Activated CD4-positive, alpha-beta memory T cell treated with anti-CD3 and anti-CD28 coated beads for 36 hours (primary cell): Measurements from ENCODE around the gene AIF1. TPM values are rescaled to one million over a fixed set of nuclear protein-coding genes. Genes with fewer than 3 reads are reported as not detected.
"Not testable (repeated sequence)": the region's sequence is repeated elsewhere in the genome, so short reads cannot be mapped to it uniquely, and the experiment has no call there.

Source experiments
- CTCF ChIA-PET: fragments of 350-600 bp; sonication (Branson Sonifier 250); formaldehyde crosslinking; loops from one replicate; lab custom pipeline; 2021; ENCODE audit warnings: antibody characterized with exemption, inconsistent platforms; lab: Charles Lee
- POLR2A ChIA-PET: fragments of 350-600 bp; sonication (Branson Sonifier 250); formaldehyde crosslinking; loops from one replicate; lab custom pipeline; 2021; ENCODE audit warnings: antibody characterized with exemption; lab: Charles Lee
- DNase-seq: peaks from one replicate; pipeline ENCODE4 v3.0.0-alpha.2; 2020
- H3K27ac Mint-ChIP-seq: one replicate; pipeline ENCODE4 v1.8.0; 2021; ENCODE audit warnings: mixed read lengths
- H3K27me3 Mint-ChIP-seq: one replicate; pipeline ENCODE4 v1.8.0; 2021; ENCODE audit warnings: mixed read lengths
- H3K36me3 Mint-ChIP-seq: one replicate; pipeline ENCODE4 v1.8.0; 2021; ENCODE audit warnings: mixed read lengths
- H3K4me1 Mint-ChIP-seq: one replicate; pipeline ENCODE4 v1.8.0; 2021; ENCODE audit warnings: low read depth, mixed read lengths
- H3K4me3 Mint-ChIP-seq: one replicate; pipeline ENCODE4 v1.8.0; 2021; ENCODE audit warnings: mild to moderate bottlenecking, mixed read lengths
- H3K9me3 Mint-ChIP-seq: one replicate; pipeline ENCODE4 v1.8.0; 2021; ENCODE audit warnings: mixed read lengths
- intact Hi-C: fragments of 100-400 bp; cut with micrococcal nuclease; formaldehyde crosslinking; loops from one replicate; pipeline ENCODE4 v1.15.1; 2023
- total RNA-seq, 2 experiments: library from RNA; stranded (reverse); gene quantifications; one replicate each; pipeline ENCODE4 v1.2.3, GENCODE V29; 2021

Gene AIF1
- total RNA-seq, 2 experiments from 2014 or later = 26.1 to 29.0 TPM

GRCh38 chr6:31590691-31591090, 24.3 kb upstream of the AIF1 start:
- H3K27ac Mint-ChIP-seq, H3K36me3 Mint-ChIP-seq, intact Hi-C loops, DNase-seq, H3K9me3 Mint-ChIP-seq, H3K4me3 Mint-ChIP-seq, H3K27me3 Mint-ChIP-seq: not testable (repeated sequence)
- H3K4me1 Mint-ChIP-seq = peaks cover 59% of the 10 kb centered on the region
- POLR2A ChIA-PET = interaction anchor here (0.7 to 18.2 kb wide), 2 partner anchors 19 to 96 kb away, joined by 3 to 259 read pairs; partner anchors contain the start of genes LTA and TNF
- CTCF ChIA-PET = interaction anchor here (1.0 to 28.8 kb wide), 4 partner anchors 8 to 38 kb away, joined by 3 to 1658 read pairs (median 372); partner anchors contain the start of genes ATP6V1G2, DDX39B, LST1 and LTB

DNA sequence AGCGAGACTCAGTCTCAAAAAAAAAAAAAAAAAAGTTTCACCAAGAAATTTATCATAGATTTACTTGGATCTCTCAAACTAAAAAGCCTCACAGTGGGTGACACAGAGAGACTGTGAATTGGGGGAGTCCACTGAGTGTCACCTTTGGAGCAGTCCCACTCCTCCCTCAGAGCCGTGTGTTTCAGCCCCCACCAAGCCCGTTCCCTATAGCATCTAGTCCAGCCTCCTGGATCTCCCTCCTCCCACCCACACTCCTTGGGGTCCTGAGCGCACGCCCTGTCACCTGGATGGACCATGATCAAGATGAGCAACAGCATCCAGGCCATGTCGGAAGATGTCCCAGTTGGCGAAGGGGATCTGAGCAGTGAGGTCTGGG, 22.6 kb upstream of the AIF1 start:
- Mint-ChIP-seq H3K27ac (peak overlapping the region; percentile 81), H3K36me3 (peaks cover 1% of the 10 kb centered on the region), H3K4me1 (peaks cover 48% of the 10 kb centered on the region), H3K9me3 (no peaks in the 10 kb centered on the region), H3K27me3 (no peaks in the 10 kb centered on the region), H3K4me3 (peak overlapping the region; percentile 59)
- ChIA-PET CTCF (interaction anchor here (14.7 to 28.8 kb wide), 2 partner anchors 11 to 40 kb away, joined by 740 to 1658 read pairs; partner anchors contain the start of genes ATP6V1G2, DDX39B, LST1 and LTB), POLR2A (interaction anchor here (0.9 to 7.3 kb wide), 4 partner anchors 14 to 51 kb away, joined by 3 to 115 read pairs (median 4); partner anchors contain the start of genes DDX39B, LTB and TNF)
- no peak for DNase-seq
- intact Hi-C loops = no loop called here

DNA sequence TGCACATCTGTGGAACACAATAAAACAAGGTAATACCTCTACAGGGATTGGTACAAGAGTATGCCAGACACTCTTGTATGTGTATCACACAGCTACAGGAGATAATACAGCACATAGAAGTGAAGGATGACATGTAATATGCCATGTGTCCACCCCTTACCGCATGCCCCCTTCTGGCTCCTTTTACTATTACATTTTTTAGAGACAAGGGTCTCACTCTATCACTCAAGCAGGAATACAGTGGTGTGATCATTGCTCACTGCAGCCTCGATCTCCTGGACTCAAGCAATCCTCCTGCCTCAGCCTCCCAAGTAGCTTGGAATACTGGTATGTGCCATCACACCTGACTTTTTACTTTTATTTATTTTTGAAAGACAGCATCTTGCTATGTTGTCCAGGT, 18.0 kb upstream of the AIF1 start:
- intact Hi-C loops = loop anchor here (1.0 kb wide), 3 partner anchors 12 to 103 kb away; no protein-coding TSS in a partner anchor
- peaks cover 37% of the 10 kb centered on the region for H3K4me1 Mint-ChIP-seq

DNA sequence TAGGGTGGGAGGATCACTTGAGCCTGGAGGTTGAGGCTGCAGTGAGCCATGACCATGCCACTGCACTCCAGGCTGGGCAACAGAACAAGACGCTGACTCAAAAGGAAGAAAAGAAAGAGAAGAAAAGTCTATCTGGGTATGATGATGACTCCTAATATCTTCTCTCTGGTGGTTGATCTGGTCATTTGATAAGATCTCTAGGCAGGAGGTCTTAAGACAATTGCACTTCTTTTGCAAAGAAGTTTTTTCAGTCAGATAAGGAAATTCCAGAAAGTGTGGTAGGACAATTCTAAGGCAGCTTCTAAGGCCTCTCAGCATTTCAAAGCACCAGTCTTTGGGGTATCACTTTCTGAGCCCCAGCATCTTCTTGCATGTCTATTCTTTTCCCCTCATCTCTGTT, 7.7 kb upstream of the AIF1 start:
- no peak overlapping the region for H3K27ac Mint-ChIP-seq
- no peaks in the 10 kb centered on the region for H3K27me3 Mint-ChIP-seq
- H3K36me3 Mint-ChIP-seq = no peaks in the 10 kb centered on the region
- H3K9me3 Mint-ChIP-seq = no peaks in the 10 kb centered on the region
- H3K4me3 Mint-ChIP-seq = no peak overlapping the region
- CTCF ChIA-PET = interaction anchor here (1.5 kb wide), 1 partner anchor 56 kb away, joined by 3 read pairs; no protein-coding TSS in a partner anchor
- intact Hi-C loops = no loop called here
- DNase-seq = no peak
- H3K4me1 Mint-ChIP-seq = no peaks in the 10 kb centered on the region
- POLR2A ChIA-PET = no interaction called here

More for the DNA sequence above, 18.0 kb upstream of the AIF1 start:
- Mint-ChIP-seq H3K27ac (peak overlapping the region; percentile 56), H3K27me3 (no peaks in the 10 kb centered on the region), H3K9me3 (no peaks in the 10 kb centered on the region), H3K36me3 (no peaks in the 10 kb centered on the region), H3K4me3 (no peak overlapping the region)
- POLR2A ChIA-PET = interaction anchor here (1.0 to 7.3 kb wide), 3 partner anchors 19 to 46 kb away, joined by 3 to 115 read pairs (median 3); partner anchors contain the start of genes LTB and TNF
- CTCF ChIA-PET = interaction anchor here (0.6 to 28.8 kb wide), 11 partner anchors 13 to 102 kb away, joined by 3 to 1658 read pairs (median 22); partner anchors contain the start of genes AIF1, ATP6V1G2, DDX39B and LST1
- peak; percentile 53 for DNase-seq

- POLR2A ChIA-PET = interaction anchor here (0.7 kb wide), 2 partner anchors 21 to 115 kb away, joined by 4 read pairs; no protein-coding TSS in a partner anchor
- Mint-ChIP-seq H3K4me3 (no peak overlapping the region), H3K36me3 (no peaks in the 10 kb centered on the region), H3K27me3 (no peaks in the 10 kb centered on the region), H3K4me1 (peaks cover under 1% of the 10 kb centered on the region), H3K27ac (no peak overlapping the region), H3K9me3 (no peaks in the 10 kb centered on the region)
- CTCF ChIA-PET = interaction anchor here (1.6 to 4.0 kb wide), 3 partner anchors 12 to 68 kb away, joined by 3 to 27 read pairs (median 7); partner anchors contain the start of gene DDX39B
- intact Hi-C loops = loop anchor here (10.0 kb wide), 1 partner anchor 275 kb away; no protein-coding TSS in a partner anchor
- DNase-seq = no peak
Observed at GRCh38 chr6:31609519-31610406, 5.3 kb upstream of the AIF1 start.

DNA sequence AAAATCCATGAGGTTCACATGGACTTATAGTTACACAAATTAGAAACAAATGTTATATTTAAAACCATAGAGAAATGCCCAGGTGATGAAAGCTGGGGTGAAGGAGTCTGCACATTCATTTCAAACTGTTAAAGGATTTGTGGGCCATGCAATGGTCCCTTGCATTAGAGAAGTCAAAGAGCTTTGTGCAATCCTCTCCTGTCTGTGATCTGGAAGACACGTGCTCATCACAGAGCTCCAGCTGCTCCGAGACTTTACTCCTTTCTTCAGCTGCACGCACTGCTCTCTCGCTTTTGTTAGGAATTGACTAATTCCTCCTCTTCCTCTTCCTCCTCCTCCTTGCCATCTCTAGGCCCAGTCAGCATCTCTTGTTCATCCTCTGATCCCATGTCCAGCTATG, 4.1 kb upstream of the AIF1 start:
- no peak for DNase-seq
- POLR2A ChIA-PET = no interaction called here
- H3K36me3 Mint-ChIP-seq = no peaks in the 10 kb centered on the region
- CTCF ChIA-PET = interaction anchor here (0.6 to 4.0 kb wide), 5 partner anchors 13 to 70 kb away, joined by 3 to 27 read pairs (median 3); partner anchors contain the start of gene DDX39B
- intact Hi-C loops = loop anchor here (10.0 kb wide), 1 partner anchor 276 kb away; no protein-coding TSS in a partner anchor
- peaks cover 12% of the 10 kb centered on the region for H3K4me1 Mint-ChIP-seq
- H3K27ac Mint-ChIP-seq = no peak overlapping the region
- H3K9me3 Mint-ChIP-seq = no peaks in the 10 kb centered on the region
- no peaks in the 10 kb centered on the region for H3K27me3 Mint-ChIP-seq
- H3K4me3 Mint-ChIP-seq = no peak overlapping the region

- ChIA-PET CTCF (interaction anchor here (2.0 to 4.5 kb wide), 2 partner anchors 16 to 63 kb away, joined by 6 to 22 read pairs; no protein-coding TSS in a partner anchor), POLR2A (interaction anchor here (0.9 to 1.8 kb wide), 3 partner anchors 16 to 78 kb away, joined by 3 to 4 read pairs (median 3); partner anchors contain the start of gene NFKBIL1)
- H3K27me3 Mint-ChIP-seq = no peaks in the 10 kb centered on the region
Observed at GRCh38 chr6:31614075-31614619, 887 bp upstream of the AIF1 start.

DNA sequence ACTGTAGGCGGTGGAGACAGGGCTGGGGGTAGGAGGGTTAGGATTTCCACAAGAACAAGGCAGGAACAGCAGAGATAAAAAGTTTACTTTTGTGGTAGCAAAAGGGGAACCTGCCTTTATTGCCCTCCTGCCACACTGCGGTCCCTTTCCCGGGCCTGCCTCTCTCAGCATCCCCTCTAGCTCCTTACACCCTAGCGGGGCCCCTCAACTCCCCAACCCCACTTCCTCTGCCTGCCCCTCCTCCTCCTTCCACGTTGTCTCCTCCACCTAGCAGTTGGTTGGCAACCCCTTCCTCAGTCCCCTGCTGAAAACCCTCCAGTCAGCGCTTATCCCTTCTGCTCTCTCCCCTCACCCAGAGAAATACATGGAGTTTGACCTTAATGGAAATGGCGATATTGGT, 714 bp downstream of the AIF1 start:
- intact Hi-C loops = loop anchor here (10.0 kb wide), 1 partner anchor 281 kb away; no protein-coding TSS in a partner anchor
- Mint-ChIP-seq H3K27ac (peak overlapping the region; percentile 55), H3K4me3 (peak overlapping the region; percentile 66), H3K36me3 (no peaks in the 10 kb centered on the region), H3K9me3 (no peaks in the 10 kb centered on the region), H3K27me3 (no peaks in the 10 kb centered on the region), H3K4me1 (peaks cover 33% of the 10 kb centered on the region)
- CTCF ChIA-PET = interaction anchor here (0.7 to 4.5 kb wide), 3 partner anchors 11 to 65 kb away, joined by 3 to 22 read pairs (median 7); no protein-coding TSS in a partner anchor
- peak; percentile 53 for DNase-seq
- POLR2A ChIA-PET = no interaction called here

More at GRCh38 chr6:31614075-31614619, 887 bp upstream of the AIF1 start:
- Mint-ChIP-seq H3K36me3 (no peaks in the 10 kb centered on the region), H3K4me1 (peaks cover 30% of the 10 kb centered on the region), H3K27ac (no peak overlapping the region), H3K4me3 (no peak overlapping the region), H3K9me3 (no peaks in the 10 kb centered on the region)
- intact Hi-C loops = loop anchor here (10.0 kb wide), 1 partner anchor 279 kb away; no protein-coding TSS in a partner anchor
- DNase-seq = no peak

DNA sequence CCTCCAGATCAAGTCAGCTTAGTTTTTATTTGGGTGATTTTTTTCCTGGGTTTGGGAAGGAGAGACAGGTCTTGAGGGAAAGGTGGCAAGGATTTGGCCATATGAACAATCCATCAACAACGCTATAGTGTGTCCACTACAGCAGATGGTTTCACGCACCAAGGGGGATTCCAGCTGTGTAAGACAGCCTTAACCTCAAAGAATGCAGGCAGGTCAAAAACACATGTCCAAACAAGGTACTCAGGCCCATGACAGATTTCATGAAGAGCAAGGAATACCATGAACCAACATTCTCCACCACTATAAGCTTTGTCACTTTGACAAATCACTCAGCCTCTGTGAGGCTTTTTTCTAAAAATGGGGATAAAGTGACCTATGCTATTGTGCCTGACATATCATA, 2.0 kb downstream of the AIF1 start:
- CTCF ChIA-PET = interaction anchor here (2.2 to 4.5 kb wide), 2 partner anchors 19 to 66 kb away, joined by 7 to 22 read pairs; no protein-coding TSS in a partner anchor
- H3K27ac Mint-ChIP-seq = no peak overlapping the region
- no peaks in the 10 kb centered on the region for H3K27me3 Mint-ChIP-seq

DNA sequence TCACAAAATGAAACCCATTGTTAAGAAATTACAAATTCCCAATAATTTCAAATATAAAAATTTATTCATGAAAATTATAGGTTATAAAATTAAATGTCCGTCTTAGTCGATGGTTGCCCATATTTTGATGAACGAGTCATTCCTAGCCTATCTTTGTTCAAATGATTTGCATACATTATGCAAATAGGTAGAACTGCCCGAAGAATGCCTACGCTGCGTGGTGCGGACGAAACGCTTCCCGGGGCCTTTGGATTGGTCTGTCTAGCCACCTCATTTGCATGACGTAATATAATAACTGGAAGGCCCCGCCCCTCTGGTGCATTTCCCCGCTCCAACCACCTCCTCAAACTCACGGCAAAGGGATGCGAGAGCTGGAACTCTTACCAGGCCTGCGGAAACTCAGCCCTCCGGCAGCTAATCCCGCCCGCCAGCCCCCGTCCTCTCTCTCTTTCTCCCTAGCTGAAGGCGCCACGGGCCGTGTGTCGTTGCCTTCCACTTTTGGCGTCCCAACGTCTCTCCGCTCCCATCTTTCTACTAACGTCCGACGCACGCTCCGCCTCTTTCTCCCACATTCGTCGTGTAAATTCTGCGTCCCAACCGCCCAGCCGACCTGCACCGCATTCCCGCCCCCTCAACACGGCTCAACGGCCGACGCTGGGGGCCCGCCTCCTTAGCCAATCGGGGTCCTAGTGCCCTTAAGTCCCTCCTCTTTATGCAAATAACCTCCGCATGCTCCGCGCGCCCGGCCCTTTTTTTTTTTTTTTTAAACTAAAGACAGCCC, 5.0 kb downstream of the AIF1 start:
- Mint-ChIP-seq H3K9me3 (no peaks in the 10 kb centered on the region), H3K36me3 (peaks cover 31% of the 10 kb centered on the region), H3K4me3 (peak overlapping the region; percentile 91), H3K27ac (peak overlapping the region; percentile 98), H3K27me3 (no peaks in the 10 kb centered on the region), H3K4me1 (peaks cover 47% of the 10 kb centered on the region)
- ChIA-PET POLR2A (interaction anchor here (0.8 to 3.5 kb wide), 7 partner anchors 33 to 352 kb away, joined by 3 to 26 read pairs (median 5); partner anchors contain the start of genes BAG6, DDX39B, DXO and GPANK1), CTCF (interaction anchor here (0.8 to 1.3 kb wide), 5 partner anchors 22 to 78 kb away, joined by 3 to 6 read pairs (median 3); partner anchors contain the start of genes DDX39B and NCR3)
- intact Hi-C loops = loop anchor here (1.0 to 10.0 kb wide), 9 partner anchors 32 to 348 kb away; partner anchors contain the start of genes ATP6V1G2, BAG6, DDX39B and HLA-C
- peak; percentile 98 for DNase-seq

More for the DNA sequence above, 2.0 kb downstream of the AIF1 start:
- Mint-ChIP-seq H3K9me3 (no peaks in the 10 kb centered on the region), H3K4me3 (peak overlapping the region; percentile 7), H3K36me3 (peaks cover 8% of the 10 kb centered on the region), H3K4me1 (peaks cover 38% of the 10 kb centered on the region)
- intact Hi-C loops = loop anchor here (10.0 kb wide), 1 partner anchor 282 kb away; no protein-coding TSS in a partner anchor
- POLR2A ChIA-PET = no interaction called here
- no peak for DNase-seq
